Right ventricle myocardium inferior (tissue), 1 donor: Measurements from ENCODE around the gene UBE2G1. TPM values are rescaled to one million over a fixed set of nuclear protein-coding genes. Genes with fewer than 3 reads are reported as not detected.

Experiments used
- ATAC-seq: fragments of 200-7000 bp; cut with Tn5 transposase; one replicate; pipeline ENCODE4 v1.9.1; 2020; ENCODE audit warnings: mild to moderate bottlenecking, moderate library complexity
- DNase-seq: peaks from one replicate; pipeline ENCODE4 v3.0.0; 2021; ENCODE audit errors: missing footprints
- intact Hi-C: fragments of 100-400 bp; cut with DNase I; formaldehyde crosslinking; loops from one replicate; pipeline ENCODE4 v1.11.0; 2022
- total RNA-seq: library from RNA; stranded (reverse); fragmentation: NEBNext Ultra II Directional; extraction: Animal tissue kit (Norgen Biotek cat#: 25700); gene quantifications from one replicate; pipeline ENCODE4 v1.2.1, GENCODE V29; 2021
- donor health status: DM: no; HTN: yes; CAD: no; lungs with severe emphysema.

UBE2G1 gene
- total RNA-seq, 1 donor from 2014 or later = 106 TPM

DNA sequence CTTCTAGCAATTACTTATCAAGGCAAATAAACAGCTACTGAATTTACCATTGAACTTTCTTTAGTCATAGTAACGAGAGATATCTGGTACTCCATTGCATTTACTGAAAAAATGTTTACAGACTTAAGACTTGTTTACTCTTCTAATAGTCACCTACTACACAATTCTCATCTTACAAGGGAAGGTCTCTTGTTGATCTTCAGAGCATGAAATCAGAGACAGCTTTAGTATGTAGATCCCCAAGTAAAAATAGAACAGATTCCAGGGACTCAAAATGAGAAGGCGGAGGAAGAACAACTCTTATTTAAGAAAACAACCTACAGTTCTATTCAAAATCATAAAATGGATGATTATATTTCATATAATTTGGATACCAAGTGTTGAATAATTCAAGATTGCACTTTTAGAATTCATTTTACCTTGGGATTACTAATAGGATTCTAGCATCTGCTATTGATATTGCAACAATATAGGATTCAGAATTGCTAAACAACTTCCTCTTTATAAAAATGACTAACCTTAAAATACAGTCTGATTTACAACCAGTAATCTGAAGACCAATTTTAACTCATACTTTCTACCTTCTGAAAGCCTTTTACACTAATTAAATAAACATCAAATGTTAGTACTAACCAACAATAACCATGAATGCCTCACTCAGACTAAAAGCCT lies 20.8 kb downstream of the UBE2G1 start:
- intact Hi-C loops = no loop called here
- ATAC-seq (no peak), DNase-seq (no peak)

DNA sequence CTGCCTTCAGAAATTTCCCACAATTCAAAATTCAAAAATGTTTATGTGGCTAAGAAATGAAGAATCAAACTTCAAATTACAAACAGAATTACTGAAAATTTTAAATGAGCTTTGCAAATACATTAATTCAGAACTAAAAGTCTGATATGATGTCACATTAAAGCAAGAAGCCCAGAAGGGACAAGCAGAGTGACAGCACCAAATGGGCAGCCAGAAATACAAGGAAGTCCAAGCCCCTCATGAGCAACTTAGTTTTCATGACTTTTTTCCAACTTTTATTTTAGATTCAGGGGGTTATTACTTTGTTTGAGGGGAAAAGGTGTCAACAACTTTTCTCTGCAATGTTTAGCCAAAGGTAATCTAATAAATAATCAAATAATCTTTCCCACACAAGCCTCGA lies 21.5 kb downstream of the UBE2G1 start:
- no peak for DNase-seq
- ATAC-seq = no peak
- intact Hi-C loops = no loop called here

DNA sequence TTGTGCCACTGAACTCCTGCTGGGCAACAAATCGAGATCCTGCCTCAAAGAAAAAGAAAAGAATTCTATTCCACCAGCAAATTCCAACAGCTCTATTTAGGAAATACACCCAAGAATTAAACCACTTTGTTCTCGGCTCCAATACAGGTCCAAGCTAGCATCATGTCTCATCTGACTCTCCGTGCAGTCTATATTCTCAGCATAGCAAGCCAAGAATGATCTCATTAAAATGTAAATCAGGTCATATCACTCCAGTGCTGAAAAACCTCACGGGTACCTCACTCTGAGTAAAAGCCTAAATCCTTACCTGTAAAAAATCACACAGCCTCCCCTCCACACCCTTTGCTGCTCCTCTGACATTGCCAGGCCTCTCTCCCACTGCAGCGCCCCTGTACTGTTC lies 23.9 kb downstream of the UBE2G1 start:
- no peak for DNase-seq
- ATAC-seq = no peak

DNA sequence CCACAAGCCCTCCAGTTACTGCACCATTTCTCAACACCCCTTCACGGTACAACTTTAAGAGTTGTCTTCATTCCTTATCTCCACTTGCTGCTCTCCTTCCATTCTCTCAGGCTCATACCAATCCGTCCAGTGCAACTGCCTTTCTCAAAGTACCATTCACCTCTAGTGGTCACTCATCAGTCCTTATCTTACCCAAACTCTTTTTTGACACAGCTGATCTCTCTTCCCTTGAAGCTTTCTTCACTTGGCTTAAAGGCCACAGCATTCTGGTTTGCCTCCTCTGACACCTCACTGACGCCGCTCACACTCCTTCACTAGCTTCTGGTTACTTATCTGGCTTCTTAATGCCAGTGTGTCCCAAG lies 24.9 kb downstream of the UBE2G1 start:
- DNase-seq = no peak
- intact Hi-C loops = no loop called here
- peak; percentile 45 for ATAC-seq

More for the DNA sequence above, 23.9 kb downstream of the UBE2G1 start:
- intact Hi-C loops = no loop called here

DNA sequence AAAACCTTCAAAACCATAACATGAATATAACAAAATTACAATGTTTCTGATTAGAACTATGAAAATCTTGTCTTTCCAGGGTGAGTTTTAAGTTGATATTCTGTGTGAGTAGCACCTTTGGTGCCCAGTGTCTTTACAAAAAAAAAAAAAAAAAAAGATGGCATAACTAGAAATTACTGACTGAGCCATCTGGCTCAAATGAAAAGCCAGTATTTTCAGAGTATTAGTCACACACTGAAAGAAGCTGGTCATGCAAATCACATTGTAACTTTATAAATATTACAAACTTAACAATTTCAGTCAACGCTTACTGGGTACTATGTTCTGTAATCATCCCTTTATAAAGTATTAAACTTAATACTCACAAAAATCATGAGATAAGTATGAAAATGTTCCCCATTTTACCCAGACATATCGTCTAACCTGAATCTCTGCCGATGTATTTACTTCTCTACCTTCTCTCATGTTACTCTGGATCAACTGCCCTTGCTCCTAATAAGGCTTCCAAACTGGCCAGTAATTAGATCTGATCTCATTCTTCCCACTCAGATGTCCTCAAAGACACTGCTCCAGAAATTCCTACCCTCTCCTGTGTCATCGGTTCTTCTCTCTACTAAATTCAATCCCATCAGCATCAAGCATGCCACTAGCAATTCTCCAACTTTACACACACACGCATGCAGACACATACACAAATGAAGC lies 25.4 kb downstream of the UBE2G1 start:
- peak; percentile 13 for ATAC-seq
- intact Hi-C loops = no loop called here

DNA sequence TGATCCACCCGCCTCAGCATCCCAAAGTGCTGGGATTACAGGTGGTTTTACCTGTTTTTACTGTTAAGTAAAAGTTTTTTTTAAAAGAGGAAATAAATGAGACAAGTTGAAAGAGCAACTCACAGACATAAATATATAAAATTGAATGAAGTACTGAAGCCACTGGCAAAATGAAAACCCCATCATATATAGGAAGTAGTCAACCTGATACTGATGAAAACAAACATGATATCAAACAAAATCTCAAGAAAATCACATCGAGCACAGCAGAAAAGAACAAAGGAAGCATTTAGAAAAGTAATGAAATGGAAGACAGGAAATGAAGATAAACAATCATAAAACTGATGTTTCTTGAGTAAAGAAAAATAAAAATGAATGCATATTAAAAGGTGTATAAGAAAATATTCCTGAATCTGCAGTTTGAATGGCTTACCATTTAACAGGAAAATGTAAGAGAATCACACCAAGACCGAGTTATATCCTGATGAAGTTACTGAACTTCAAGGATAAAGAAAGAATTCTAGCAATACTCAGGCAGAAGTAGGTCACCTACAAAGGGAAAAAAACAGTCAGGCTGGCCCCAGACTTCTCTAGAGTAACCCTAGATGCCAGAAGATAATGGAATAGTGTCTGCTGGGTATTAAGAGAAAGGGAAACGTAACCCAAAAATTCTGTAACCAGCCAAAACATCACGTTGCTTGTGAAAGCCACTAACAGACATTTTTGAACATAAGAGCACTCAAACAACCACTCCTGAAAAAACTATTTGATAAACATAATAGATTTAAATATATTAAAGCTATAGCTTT lies 31.5 kb downstream of the UBE2G1 start:
- ATAC-seq (no peak), DNase-seq (no peak)
- intact Hi-C loops = no loop called here

More for the DNA sequence above, 25.4 kb downstream of the UBE2G1 start:
- DNase-seq = no peak

DNA sequence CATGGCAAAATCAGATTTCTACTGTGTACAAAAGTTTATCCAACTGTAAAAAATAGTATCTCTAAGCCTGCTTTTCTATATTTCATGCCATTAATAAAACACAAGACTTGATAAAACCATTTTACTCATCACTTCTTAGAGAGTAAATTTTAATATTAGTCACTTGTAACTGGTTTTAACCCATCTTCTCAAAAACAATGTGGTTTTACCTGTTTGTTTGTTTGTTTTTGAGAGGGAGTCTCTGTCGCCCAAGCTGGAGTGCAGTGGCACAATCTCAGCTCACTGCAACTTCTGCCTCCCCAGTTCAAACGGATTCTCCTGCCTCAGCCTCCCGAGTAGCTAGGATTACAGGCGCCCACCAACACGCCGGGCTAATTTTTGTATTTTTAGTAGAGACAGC lies 32.1 kb downstream of the UBE2G1 start:
- DNase-seq (no peak), ATAC-seq (no peak)
- intact Hi-C loops = no loop called here

DNA sequence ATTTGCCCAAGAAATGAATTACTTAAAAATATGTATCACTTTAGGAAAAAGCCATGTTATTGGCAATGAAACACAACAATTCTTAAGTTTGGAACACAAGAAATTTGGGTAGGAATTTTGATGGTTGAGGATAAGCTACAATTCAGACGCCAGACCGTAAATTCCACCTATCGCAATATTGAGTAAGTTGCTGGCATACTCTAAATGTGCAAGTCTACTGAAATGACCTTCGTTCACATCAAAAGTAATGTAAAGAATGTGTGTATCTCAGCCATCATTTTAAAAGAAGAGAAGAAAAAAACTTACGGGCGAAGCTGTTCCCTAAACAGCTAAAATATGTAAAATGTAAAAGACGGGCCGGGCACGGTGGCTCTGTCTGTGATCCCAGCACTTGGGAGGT lies 33.4 kb downstream of the UBE2G1 start:
- ATAC-seq (no peak), DNase-seq (no peak)
- intact Hi-C loops = no loop called here

DNA sequence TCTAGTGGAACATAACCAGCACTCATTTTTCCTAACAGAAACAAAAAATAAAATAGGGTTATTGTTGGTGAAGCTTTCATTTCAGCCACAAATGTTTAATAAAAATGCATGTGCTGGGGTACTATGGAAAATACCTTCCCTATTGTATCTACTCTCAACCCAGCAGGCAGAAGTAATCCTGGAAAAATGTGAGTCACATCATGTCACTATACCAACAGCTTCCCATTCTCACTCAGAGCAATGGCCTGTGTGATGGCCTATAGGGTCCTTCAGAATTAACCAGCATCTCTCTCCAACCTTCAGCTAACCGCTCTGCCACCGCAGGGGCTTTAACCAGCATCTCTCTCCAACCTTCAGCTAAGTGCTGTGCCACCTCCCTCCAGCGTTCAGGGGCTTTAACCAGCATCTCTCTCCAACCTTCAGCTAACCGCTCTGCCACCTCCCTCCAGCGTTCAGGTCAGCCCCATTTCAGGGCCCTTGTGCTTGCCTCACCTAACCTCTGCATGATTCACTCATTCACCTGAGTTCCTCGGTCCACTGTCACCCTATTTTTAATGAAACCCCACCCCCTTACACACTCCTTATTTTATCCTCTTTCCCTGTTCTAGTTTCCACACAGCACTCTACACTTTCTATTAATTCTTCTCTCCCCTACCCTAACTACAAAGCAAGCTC lies 34.0 kb downstream of the UBE2G1 start:
- ATAC-seq = no peak
- intact Hi-C loops = no loop called here
- no peak for DNase-seq

DNA sequence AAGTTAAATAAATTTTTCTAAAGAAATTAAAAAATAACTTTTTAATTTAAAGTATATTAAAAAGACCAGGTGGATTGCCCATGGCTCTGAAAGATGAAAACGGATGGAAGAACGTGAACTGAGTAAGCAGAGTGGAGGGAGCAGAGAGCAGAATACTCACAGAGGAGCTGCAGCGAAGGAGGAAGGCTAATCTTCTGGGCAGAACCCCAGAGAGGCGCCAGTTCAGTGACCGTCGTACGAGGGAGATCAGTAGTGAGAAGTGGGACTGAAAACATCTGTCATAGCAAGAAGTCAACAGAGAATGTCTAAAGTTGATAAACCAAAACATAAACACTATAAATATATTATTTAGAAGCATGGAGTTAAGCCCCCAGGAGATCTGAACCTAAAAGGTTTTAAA lies 34.9 kb downstream of the UBE2G1 start:
- ATAC-seq (no peak), DNase-seq (no peak)
- intact Hi-C loops = no loop called here

DNA sequence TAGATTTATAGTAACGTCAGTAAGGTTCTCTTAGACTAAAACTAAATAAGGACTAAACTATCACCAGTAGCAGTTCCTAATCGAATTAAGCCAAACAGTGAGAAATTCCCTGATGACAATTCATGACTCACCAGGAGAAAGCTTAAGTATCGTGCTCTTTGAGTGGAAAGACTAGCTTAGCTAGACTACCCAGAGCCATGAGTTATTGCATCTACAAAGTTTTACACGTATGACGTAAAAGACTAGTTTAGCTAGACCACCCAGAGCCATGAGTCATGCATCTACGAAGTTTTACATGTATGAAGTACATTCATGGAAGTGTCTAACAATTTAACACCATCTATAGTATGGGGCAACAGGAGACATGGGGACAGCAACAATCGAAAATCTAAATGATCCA lies 36.6 kb downstream of the UBE2G1 start:
- intact Hi-C loops = no loop called here

DNA sequence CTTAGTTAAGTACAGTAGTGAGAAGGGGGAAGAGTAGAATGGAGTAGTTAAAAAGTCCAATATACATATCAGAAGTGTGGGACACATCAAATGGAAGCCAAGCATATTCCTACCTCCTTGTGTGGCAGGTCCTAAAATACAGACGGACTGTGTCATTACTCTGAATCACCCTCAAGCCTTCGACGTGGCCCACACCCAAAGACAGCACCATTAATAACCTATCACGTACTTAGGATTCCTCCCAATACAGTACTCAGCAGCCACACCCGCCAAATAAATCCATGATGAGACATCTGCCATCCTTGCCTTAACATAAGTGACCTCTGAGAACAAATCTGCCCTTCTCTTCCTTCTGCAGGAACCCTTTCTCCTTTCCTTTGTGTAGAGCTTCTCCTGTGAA lies 38.9 kb downstream of the UBE2G1 start:
- ATAC-seq = peak; percentile 67
- intact Hi-C loops = no loop called here
- DNase-seq = no peak

More for the DNA sequence above, 36.6 kb downstream of the UBE2G1 start:
- DNase-seq = no peak
- no peak for ATAC-seq

DNA sequence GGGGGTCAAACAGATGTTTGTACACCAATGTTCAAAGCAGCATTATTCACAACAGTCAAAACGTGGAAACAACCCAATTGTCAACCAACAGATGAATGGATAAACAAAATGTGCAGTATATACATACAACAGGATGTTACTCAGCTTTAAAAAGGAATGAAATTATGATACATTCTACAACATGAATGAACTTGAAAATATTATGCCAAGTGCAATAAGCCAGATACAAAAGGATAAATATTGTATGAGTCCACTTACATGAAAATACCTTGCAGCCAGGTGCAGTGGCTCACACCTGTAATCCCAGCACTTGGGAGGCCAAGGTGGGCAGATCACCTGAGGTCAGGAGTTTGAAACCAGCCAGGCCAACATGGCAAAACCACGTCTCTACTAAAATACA lies 39.9 kb downstream of the UBE2G1 start:
- DNase-seq = no peak
- intact Hi-C loops = no loop called here
- ATAC-seq = no peak

DNA sequence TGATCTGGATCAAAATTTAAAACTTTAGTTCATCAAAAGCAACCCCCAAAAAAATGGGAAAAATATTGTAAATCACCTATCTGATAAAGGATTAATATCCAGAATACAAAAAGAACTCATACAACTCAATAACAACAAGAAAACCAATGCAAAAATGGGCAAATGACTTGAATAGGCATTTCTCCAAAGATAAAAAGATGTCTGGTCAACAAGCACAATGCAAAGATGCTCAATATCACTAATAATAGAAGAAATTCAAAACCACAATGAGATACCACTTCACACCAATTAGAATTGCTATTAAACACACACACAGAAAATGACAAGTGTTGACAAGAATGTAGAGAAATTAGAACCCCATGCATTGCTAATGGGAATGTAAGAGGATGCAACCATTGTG lies 40.4 kb downstream of the UBE2G1 start:
- no peak for DNase-seq
- no peak for ATAC-seq
- intact Hi-C loops = no loop called here

DNA sequence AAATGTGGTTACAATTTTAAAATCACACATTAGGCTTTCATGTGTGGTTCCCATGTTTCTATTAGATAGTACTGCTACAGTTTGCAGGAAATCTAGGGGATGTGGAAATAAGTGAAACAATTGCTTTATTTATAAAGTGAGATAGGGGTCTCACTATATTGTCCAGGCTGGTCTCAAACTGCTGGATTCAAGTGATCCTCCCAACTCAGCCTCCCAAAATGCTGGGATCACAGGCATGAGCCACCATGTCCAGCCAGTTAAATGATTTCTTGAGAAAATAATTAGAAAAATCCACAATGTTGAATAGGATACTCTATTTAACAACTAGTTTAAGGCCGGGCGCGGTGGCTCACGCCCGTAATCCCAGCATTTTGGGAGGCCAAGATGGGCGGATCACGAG lies 42.0 kb downstream of the UBE2G1 start:
- ATAC-seq (no peak), DNase-seq (no peak)
- intact Hi-C loops = no loop called here

DNA sequence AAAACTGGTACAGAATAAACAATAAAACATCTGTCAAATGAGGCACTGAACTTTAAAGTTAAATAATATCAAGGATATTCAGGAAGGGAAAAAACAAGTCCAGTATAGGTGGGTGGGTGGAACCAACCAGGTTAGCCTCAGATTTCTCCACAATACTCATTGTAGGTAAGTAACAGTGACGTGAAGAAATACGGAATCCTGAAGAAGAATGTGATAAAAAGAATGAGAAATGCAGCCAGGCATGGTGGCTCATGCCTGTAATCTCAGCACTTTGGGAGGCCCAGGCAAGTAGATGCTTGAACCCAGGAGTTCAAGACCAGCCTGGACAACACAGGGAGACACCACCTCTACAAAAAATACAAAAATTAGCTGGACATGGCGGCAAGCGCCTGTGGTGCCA lies 47.3 kb downstream of the UBE2G1 start:
- no peak for DNase-seq
- intact Hi-C loops = no loop called here
- no peak for ATAC-seq

DNA sequence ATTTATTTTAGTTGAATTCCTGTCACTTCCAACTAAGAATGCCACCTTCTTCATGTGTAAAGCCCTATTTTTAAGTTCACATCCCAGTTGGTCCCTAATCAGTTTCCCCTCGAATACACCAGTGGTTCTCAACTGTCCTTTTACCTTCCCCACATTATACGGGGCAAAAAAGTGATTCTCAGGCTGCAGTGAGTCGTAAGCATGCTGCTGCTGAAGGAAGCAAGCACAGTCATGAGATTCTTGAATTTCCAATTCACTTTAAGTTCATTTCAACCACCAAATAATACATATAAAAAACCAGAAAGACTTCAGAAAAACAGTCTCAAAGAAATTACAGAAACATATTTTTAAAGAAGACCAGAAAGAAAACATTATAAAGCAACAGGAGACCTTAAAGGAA lies 47.9 kb downstream of the UBE2G1 start:
- intact Hi-C loops = no loop called here
- ATAC-seq (no peak), DNase-seq (no peak)

DNA sequence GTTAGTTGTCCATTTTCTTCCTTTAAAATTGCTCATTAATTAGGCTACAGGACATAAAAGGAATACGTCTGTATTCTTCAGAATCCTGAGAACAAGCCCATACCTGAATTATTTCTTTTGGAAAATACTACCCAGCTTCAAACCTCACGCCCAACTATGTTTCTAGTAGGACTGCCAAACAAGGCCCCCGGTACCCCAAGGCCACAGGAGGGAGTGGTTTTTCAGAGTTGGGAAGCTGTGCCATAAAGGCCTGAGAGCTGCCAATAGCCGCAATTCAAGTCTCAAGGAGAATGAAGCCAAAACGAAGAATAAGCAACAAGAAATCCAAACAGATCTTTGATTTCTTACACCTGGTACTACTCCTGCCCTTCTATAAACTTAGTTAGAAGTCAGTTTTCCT lies 48.3 kb downstream of the UBE2G1 start:
- no peak for DNase-seq
- intact Hi-C loops = no loop called here
- ATAC-seq = no peak

DNA sequence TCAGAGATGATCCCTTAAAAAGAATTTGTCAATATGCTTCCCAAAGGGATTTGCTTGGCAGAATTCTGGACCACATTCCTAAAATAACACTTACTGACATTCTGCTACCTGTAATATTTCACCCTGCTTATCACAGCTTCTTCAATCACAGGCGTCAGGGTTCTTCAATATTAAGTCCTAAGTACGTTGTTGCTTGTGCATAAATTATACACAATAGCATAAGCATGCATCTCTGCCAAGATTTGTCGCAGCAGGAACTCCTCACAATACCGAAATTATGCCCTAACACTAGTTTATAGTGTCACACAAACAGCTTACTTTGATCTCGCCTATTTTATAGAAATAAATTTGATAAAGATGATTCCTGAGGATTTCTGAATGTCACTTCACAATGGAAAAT lies 48.9 kb downstream of the UBE2G1 start:
- intact Hi-C loops = no loop called here
- ATAC-seq = no peak

DNA sequence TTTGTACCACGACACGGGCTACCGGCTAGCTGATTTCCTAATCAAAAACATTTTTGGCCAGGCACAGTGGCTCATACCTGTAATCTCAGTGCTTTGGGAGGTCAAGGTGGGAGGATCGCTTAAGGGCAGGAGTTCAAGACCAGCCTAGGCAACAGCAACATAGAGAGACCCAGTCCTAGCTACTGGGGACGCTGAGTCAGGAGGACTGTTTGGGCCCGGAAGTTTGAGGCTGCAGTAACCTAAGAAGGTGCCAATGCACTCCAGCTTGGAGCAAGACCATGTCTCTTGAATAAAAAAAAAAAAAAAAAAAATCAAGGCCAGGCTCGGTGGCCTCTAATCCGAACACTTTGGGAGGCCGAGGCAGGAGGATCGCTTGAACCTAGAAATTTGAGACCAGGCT lies 49.8 kb downstream of the UBE2G1 start:
- ATAC-seq (no peak), DNase-seq (no peak)
- intact Hi-C loops = no loop called here

More for the DNA sequence above, 48.9 kb downstream of the UBE2G1 start:
- DNase-seq = no peak
